GM12878 (cell line): ENCODE results near the gene BTG2. TPM values are rescaled to one million over a fixed set of nuclear protein-coding genes. Genes with fewer than 3 reads are reported as not detected.
A peak's percentile ranks its signal among the peaks of the same experiment; 100 is the strongest.

ENCODE experiments used
- ATAC-seq: fragments of 200-7000 bp; cut with Tn5 transposase; 3 replicates; pipeline ENCODE4 v1.9.1; 2020; ENCODE audit warnings: mild to moderate bottlenecking, moderate library complexity
- BruUV-seq: library from RNA; stranded (reverse); fragments of 400-500 nt; replicated peaks from 2 replicates; lab custom pipeline; 2021; lab: Mats Ljungman, UMichigan
- CTCF ChIA-PET: fragments of 300-600 bp; sonication (Branson Sonifier 250); formaldehyde crosslinking; extraction: SDS; loops from one replicate; lab custom pipeline; 2021; ENCODE audit warnings: inconsistent platforms; lab: Yijun Ruan, JAX
- POLR2A ChIA-PET: fragments of 350-600 bp; formaldehyde crosslinking; extraction: SDS; loops from one replicate; lab custom pipeline; 2021; ENCODE audit warnings: inconsistent platforms; lab: Charles Lee
- RAD21 ChIA-PET: fragments of 300-600 bp; sonication (Branson Sonifier 250); formaldehyde crosslinking; loops from one replicate; lab custom pipeline; 2023; ENCODE audit warnings: antibody characterized with exemption; ENCODE audit not compliant: unreplicated experiment; lab: Charles Lee
- SMC1A ChIA-PET: fragments of 300-600 bp; sonication (Branson Sonifier 250); formaldehyde crosslinking; loops from one replicate; lab custom pipeline; 2023; ENCODE audit not compliant: unreplicated experiment, uncharacterized antibody; lab: Charles Lee
- DNase-seq: peaks from one replicate; pipeline ENCODE4 v3.0.0-alpha.2; 2011; ENCODE audit warnings: low read depth, low spot score
- FAIRE-seq: peaks from 3 replicates; lab custom pipeline; 2011; peaks lifted over from hg19 to GRCh38; lab: Jason Lieb, UNC
- H2AFZ ChIP-seq: 2 replicates; pipeline ENCODE4 v1.6.0; 2011; ENCODE audit warnings: low read depth, low read length, control low read depth; ENCODE audit not compliant: control insufficient read depth
- H3K27ac ChIP-seq: 2 replicates; pipeline ENCODE4 v1.5.1; 2011; ENCODE audit warnings: control low read depth; ENCODE audit not compliant: control insufficient read depth, insufficient read depth
- H3K27me3 ChIP-seq, 2 experiments: replicated peaks in 1 of 2; 2 replicates each; pipeline versions ENCODE4 v1.6.0 to v1.6.1; 2011; ENCODE audit warnings: low read length in 1 of 2; ENCODE audit not compliant: control insufficient read depth in 2 of 2, insufficient read depth in 2 of 2
- H3K36me3 ChIP-seq, 2 experiments: 2 replicates each; pipeline ENCODE4 v1.5.1; 2011; ENCODE audit warnings: low read length in 1 of 2; ENCODE audit not compliant: control insufficient read depth in 2 of 2, insufficient read depth in 2 of 2
- H3K4me1 ChIP-seq: 2 replicates; pipeline ENCODE4 v1.6.1; 2011; ENCODE audit warnings: mild to moderate bottlenecking, low read length, moderate library complexity, mixed read lengths; ENCODE audit not compliant: control insufficient read depth, insufficient read depth
- H3K4me2 ChIP-seq: 2 replicates; pipeline ENCODE4 v1.6.0; 2011; ENCODE audit warnings: control low read depth; ENCODE audit not compliant: control insufficient read depth, insufficient read depth
- H3K4me3 ChIP-seq: fragments of 200-600 bp; sonication (generic); 2 replicates; pipeline ENCODE4 v1.5.1; 2016
- H3K79me2 ChIP-seq: 2 replicates; pipeline ENCODE4 v1.6.0; 2011; ENCODE audit warnings: low read length; ENCODE audit not compliant: control insufficient read depth, insufficient read depth
- H3K9ac ChIP-seq: 2 replicates; pipeline ENCODE4 v1.8.0; 2011; ENCODE audit warnings: low read length, control low read depth, mixed read lengths; ENCODE audit not compliant: control insufficient read depth, insufficient read depth
- H3K9me3 ChIP-seq: replicated peaks from 3 replicates; pipeline ENCODE4 v1.5.1; 2011; ENCODE audit warnings: mild to moderate bottlenecking, low read length; ENCODE audit not compliant: control insufficient read depth, insufficient read depth
- H4K20me1 ChIP-seq: 2 replicates; pipeline ENCODE4 v1.6.0; 2011; ENCODE audit not compliant: control insufficient read depth, insufficient read depth
- BHLHE40 ChIP-seq, 2 experiments: fragments of 450-650 bp in 1 of 2; IDR thresholded peaks; 2 replicates each; pipeline ENCODE4 v1.6.1; 2011 to 2017; ENCODE audit warnings: low read depth in 2 of 2, borderline replicate concordance in 1 of 2, improper control_type of control experiment in 1 of 2, low read length in 1 of 2, mild to moderate bottlenecking in 1 of 2
- CBX5 ChIP-seq: sonication (generic); IDR thresholded peaks from 2 replicates; pipeline ENCODE4 v1.6.1; 2016; ENCODE audit warnings: low read depth, moderate library complexity, mild to moderate bottlenecking, inconsistent platforms
- CTCF ChIP-seq, 3 experiments: IDR thresholded peaks in 2 of 3; conservative IDR thresholded peaks in 1 of 3; 2 replicates each; pipeline ENCODE4 v1.5.1; 2011; ENCODE audit warnings: low read depth in 3 of 3, low read length in 3 of 3, mild to moderate bottlenecking in 3 of 3, control low read depth in 2 of 3, moderate library complexity in 2 of 3, inconsistent platforms in 1 of 3, mixed read lengths in 1 of 3; ENCODE audit not compliant: control insufficient read depth in 2 of 3, insufficient read depth in 1 of 3; ENCODE audit errors: extremely low read depth in 1 of 3
- FOS ChIP-seq: IDR thresholded peaks from 3 replicates; pipeline ENCODE4 v1.6.1; 2011; ENCODE audit warnings: borderline replicate concordance; ENCODE audit not compliant: insufficient read length; ENCODE audit errors: extremely low read depth
- FOXK2 ChIP-seq: fragments of 450-650 bp; IDR thresholded peaks from 2 replicates; pipeline ENCODE4 v1.6.1; 2017; ENCODE audit warnings: mild to moderate bottlenecking, moderate library complexity
- KLF5 ChIP-seq: fragments of 450-650 bp; IDR thresholded peaks from 2 replicates; pipeline ENCODE4 v1.6.1; 2014; ENCODE audit warnings: mild to moderate bottlenecking; ENCODE audit not compliant: partially characterized antibody
- MTA3 ChIP-seq: IDR thresholded peaks from 2 replicates; pipeline ENCODE4 v1.6.1; 2012; ENCODE audit warnings: low read length, inconsistent platforms, borderline replicate concordance
- SP1 ChIP-seq: IDR thresholded peaks from one replicate; pipeline ENCODE4 v1.6.1; 2011; ENCODE audit warnings: low read depth, low read length
- ZBTB40 ChIP-seq: fragments of 450-650 bp; IDR thresholded peaks from 2 replicates; pipeline ENCODE4 v1.6.1; 2016; ENCODE audit warnings: mild to moderate bottlenecking, moderate library complexity, borderline replicate concordance
- WGBS: methylation state at CpG from one replicate; pipeline ENCODE4 v1.1.6; 2016; ENCODE audit warnings: low lambda C conversion rate; ENCODE audit not compliant: insufficient replicate concordance, insufficient coverage; ENCODE audit errors: missing lambda C conversion rate; 5-methylcytosine and 5-hydroxymethylcytosine counted together
- in situ Hi-C: fragments of 300-500 bp; cut with MboI; formaldehyde crosslinking; loops from 9 replicates; pipeline ENCODE4 v1.14.3; 2018; ENCODE audit warnings: mixed read lengths
- intact Hi-C: fragments of 100-400 bp; cut with micrococcal nuclease; formaldehyde crosslinking; loops from one replicate; pipeline ENCODE4 v1.14.2; 2022; ENCODE audit not compliant: unreplicated experiment
- polyA plus RNA-seq, 11 experiments: library from polyadenylated mRNA; depleted of rRNA in 4 of 11; unstranded in 6 of 11; stranded (reverse) in 5 of 11; fragments of >200 nt; fragmentation: Nextera tagmentation in 4 of 11; fragmentation: Illumina TruSeq in 1 of 11; extraction: Ambion mirVana in 4 of 11; extraction: Trizol in 1 of 11; gene quantifications; 1 replicate in 1 of 11; 2 replicates in 10 of 11; pipeline versions ENCODE4 v1.2.1 to v1.2.3, GENCODE V29; 2011 to 2016; ENCODE audit warnings: inconsistent platforms in 2 of 11, missing spikeins in 2 of 11, low read depth in 1 of 11
- total RNA-seq, 4 experiments: library from RNA; depleted of rRNA in 3 of 4; stranded (reverse); fragments of >200 nt in 3 of 4; fragmentation: Illumina TruSeq in 1 of 4; extraction: Trizol in 1 of 4; gene quantifications; 2 replicates each; pipeline versions ENCODE4 v1.2.1 to v1.2.3, GENCODE V29; 2013 to 2021

The BTG2 gene
- total and polyA plus RNA-seq, 10 of the 15 experiments (the other 5 are each of a cell fraction or from before 2014, with no cell fraction given), result 23.3 to 160 (median 98.1) TPM

GRCh38 chr1:203349773-203350524 is 44.6 kb downstream of the BTG2 start (continued):
- TF ChIP-seq ZBTB40, result no peak
- TF ChIP-seq, all 136 proteins: peak for 0

GRCh38 chr1:203351037-203351625 is 45.8 kb downstream of the BTG2 start, which contains the start of gene FMOD:
Gene FMOD (minus strand): TSS chr1:203351122. CDS start chr1:203348270, 2,852 bp downstream.
- peak; percentile 64 for ATAC-seq
- SMC1A ChIA-PET, result interaction anchor here (0.7 to 1.8 kb wide), 7 partner anchors 9 to 137 kb away, joined by 3 to 4 read pairs (median 3); no protein-coding TSS in a partner anchor

More at GRCh38 chr1:203351037-203351625, 45.8 kb downstream of the BTG2 start, which contains the start of gene FMOD:
- no peak for FAIRE-seq
- no peaks in the 10 kb centered on the region for H3K9me3 ChIP-seq
- no peak within 1 kb of the TSS for H3K4me2 ChIP-seq
- in situ Hi-C loops, result no loop called here
- no peak for DNase-seq
- H3K4me1 ChIP-seq, result no peaks in the 10 kb centered on the region
- POLR2A ChIA-PET, result no interaction called here
- H3K79me2 ChIP-seq, result no peaks in the 10 kb centered on the region
- no peak within 1 kb of the TSS for H3K9ac ChIP-seq
- no peak for TF ChIP-seq CBX5
- no peak for TF ChIP-seq KLF5
- peak; percentile 5 to 15 (median 12); a peak in 1 of 6 replicates for TF ChIP-seq CTCF (IDR thresholded peaks at IDR 0.05 in 2 of 3, conservative IDR thresholded peaks at IDR 0.05 in 1 of 3; ENCODE audit: control insufficient read depth in 2 of 3, extremely low read depth in 1 of 3, insufficient read depth in 1 of 3, low read depth in 3 of 3, low read length in 3 of 3)
- no peak for TF ChIP-seq BHLHE40 (IDR thresholded peaks at IDR 0.05; ENCODE audit: borderline replicate concordance in 1 of 2, low read depth in 2 of 2, low read length in 1 of 2)
- TF ChIP-seq MTA3, result no peak
- TF ChIP-seq SP1, result no peak
- no peak for TF ChIP-seq FOXK2
- TF ChIP-seq FOS, result no peak
- TF ChIP-seq, all 136 proteins: peak for 1
- intact Hi-C loops, result no loop called here
- H3K4me3 ChIP-seq, result no peak within 1 kb of the TSS
- ChIA-PET CTCF (interaction anchor here (0.6 to 15.0 kb wide), 5 partner anchors 7 to 89 kb away, joined by 3 to 184 read pairs (median 4); no protein-coding TSS in a partner anchor), RAD21 (interaction anchor here (0.6 kb wide), 1 partner anchor 29 kb away, joined by 3 read pairs; no protein-coding TSS in a partner anchor)
- no TSS peak for BruUV-seq
- H2AFZ ChIP-seq, result no peak within 1 kb of the TSS
- no peaks in the 10 kb centered on the region for H3K36me3 ChIP-seq
- H3K27ac ChIP-seq, result no peak within 1 kb of the TSS
- no peaks in the 10 kb centered on the region for H4K20me1 ChIP-seq
- H3K27me3 ChIP-seq, result peaks cover 0 to 4% of the 10 kb centered on the region in 2 experiments; a peak in 1 of 4 replicates
- WGBS, result 8% methylated on average over 15 of the region's 17 CpGs
